ENCODE measurements around the gene FTO.

FTO gene

DNA sequence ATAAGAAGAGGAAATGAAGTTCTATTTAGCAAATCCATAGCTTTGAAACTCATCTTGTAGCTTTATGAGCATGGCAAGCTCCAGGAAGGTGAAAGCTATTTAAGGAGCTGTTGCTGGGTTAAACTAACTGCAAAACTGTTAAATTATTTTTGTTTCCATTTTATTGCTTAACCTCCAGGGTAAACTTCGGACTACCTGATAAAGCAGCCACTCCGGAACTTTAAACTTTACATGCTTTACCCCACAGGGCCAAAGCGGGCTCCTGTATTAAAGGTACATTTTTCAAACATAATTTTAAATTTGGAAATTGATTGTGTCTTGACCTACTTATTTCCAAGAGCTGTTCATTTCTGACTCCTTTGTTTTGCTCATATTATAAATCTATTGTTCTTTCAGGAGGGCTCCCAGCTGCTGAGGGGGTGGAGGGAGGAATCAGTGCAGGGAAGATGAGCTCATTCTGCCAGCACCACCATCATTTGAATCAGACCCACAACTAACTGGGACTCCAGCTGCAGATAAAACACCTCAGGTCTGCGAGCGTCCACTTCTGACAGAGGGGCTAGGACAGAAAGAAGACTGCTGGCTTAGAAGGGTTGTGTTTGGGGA is 424.8 kb downstream of the FTO start:
- TF ChIP-seq, protein P1, sequence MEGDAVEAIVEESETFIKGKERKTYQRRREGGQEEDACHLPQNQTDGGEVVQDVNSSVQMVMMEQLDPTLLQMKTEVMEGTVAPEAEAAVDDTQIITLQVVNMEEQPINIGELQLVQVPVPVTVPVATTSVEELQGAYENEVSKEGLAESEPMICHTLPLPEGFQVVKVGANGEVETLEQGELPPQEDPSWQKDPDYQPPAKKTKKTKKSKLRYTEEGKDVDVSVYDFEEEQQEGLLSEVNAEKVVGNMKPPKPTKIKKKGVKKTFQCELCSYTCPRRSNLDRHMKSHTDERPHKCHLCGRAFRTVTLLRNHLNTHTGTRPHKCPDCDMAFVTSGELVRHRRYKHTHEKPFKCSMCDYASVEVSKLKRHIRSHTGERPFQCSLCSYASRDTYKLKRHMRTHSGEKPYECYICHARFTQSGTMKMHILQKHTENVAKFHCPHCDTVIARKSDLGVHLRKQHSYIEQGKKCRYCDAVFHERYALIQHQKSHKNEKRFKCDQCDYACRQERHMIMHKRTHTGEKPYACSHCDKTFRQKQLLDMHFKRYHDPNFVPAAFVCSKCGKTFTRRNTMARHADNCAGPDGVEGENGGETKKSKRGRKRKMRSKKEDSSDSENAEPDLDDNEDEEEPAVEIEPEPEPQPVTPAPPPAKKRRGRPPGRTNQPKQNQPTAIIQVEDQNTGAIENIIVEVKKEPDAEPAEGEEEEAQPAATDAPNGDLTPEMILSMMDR (IDR thresholded peaks at IDR 0.05; ENCODE audit: low read depth, low read length) = no peak
- peak in 1 of 2 donors; percentile 22 for DNase-seq (ENCODE audit: low read depth in 2 of 2)
- no peak overlapping the region for H3K4me3 ChIP-seq (replicated peaks in 1 of 2; ENCODE audit: low read depth in 2 of 2, low read length in 2 of 2)

DNA sequence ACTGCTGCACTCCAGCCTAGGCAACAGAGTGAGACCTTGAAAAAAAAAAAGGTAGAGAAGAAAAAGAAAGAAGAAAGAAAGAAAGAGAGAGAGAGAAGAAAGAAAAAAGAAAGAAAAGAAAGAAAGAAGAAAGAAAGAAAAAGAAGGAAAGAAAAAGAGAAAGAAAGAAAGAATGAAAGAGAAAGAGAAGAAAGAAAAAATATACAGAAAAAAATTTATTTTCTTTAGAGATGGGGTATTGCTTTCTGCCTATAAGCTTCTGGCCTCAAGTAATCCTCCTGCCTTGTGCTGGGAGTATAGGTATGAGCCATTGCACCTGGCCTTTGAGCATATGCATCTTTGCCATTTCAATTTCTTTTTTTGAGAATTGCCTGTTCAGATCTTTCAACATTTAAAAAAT is 425.9 kb downstream of the FTO start:
- no peak for DNase-seq (ENCODE audit: low read depth in 2 of 2)
- no peak overlapping the region for H3K4me3 ChIP-seq (replicated peaks in 1 of 2; ENCODE audit: low read depth in 2 of 2, low read length in 2 of 2)
- TF ChIP-seq, protein P1 (IDR thresholded peaks at IDR 0.05; ENCODE audit: low read depth, low read length) = no peak

DNA sequence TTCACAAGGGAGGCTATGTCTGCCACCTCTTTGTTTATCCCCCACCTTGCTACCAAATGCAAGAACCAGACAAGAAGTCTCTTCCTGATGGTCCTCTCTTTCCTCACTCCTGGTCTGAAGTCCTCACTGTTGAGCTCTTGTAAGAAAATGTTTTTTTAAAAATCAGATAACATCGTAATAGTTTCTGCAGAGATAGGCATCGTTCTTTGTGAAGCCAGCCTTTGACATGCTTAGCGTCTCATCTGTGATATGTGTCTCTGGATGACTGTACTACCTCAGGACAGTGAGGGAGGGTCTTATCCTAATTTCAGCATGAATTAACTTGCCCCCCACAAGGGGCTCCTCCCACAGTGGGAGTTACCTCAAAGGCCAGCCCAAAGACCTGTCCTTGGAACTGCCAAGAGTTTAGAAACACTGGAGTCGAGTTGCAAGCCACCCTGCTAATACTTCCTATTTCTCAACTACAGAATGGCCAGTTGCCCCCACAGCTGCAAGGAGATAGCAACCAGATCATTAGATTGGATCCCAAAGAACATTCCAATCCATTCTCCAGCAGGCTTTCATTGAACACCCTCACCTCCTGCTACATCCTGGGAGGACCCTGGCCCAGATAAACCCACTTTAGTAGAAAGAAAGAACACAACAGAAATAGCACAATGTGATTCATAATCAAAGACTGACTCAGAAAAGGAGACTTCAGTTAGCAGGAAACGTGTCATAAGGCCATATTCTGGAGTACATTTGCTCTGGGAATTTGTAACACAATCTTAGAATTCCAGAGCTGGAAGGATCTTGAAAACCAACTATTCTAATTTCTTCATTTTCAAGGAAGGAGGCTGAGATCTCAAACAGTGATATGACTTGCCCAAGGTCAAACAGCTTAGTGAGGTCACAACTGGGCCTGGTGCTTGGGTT is 431.7 kb downstream of the FTO start:
- H3K4me3 ChIP-seq (replicated peaks in 1 of 2; ENCODE audit: low read depth in 2 of 2, low read length in 2 of 2) = no peak overlapping the region
- TF ChIP-seq, protein P1 (IDR thresholded peaks at IDR 0.05; ENCODE audit: low read depth, low read length) = no peak
- DNase-seq (ENCODE audit: low read depth in 2 of 2) = peak; percentile 66 to 81

DNA sequence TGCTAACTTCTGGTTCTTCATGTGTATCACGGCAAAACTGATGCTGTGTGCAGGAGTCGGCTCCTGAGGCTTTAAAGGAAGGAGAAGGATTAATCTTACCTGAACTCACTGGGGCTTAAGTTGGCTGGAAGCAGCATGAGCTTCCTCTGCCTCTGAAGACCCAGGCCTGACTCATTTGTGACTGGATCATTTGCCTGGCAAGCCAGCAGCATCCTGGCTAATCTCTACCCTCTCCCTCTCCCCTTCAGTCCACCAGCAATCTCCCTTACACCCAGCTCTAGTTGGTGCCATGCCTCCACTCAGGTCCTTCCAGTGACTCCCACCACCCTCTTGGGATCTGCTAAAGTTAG is 432.3 kb downstream of the FTO start:
- H3K4me3 ChIP-seq (replicated peaks in 1 of 2; ENCODE audit: low read depth in 2 of 2, low read length in 2 of 2) = no peak overlapping the region
- DNase-seq (ENCODE audit: low read depth in 2 of 2) = peak; percentile 38 to 70
- TF ChIP-seq, protein P1 (IDR thresholded peaks at IDR 0.05; ENCODE audit: low read depth, low read length) = no peak

DNA sequence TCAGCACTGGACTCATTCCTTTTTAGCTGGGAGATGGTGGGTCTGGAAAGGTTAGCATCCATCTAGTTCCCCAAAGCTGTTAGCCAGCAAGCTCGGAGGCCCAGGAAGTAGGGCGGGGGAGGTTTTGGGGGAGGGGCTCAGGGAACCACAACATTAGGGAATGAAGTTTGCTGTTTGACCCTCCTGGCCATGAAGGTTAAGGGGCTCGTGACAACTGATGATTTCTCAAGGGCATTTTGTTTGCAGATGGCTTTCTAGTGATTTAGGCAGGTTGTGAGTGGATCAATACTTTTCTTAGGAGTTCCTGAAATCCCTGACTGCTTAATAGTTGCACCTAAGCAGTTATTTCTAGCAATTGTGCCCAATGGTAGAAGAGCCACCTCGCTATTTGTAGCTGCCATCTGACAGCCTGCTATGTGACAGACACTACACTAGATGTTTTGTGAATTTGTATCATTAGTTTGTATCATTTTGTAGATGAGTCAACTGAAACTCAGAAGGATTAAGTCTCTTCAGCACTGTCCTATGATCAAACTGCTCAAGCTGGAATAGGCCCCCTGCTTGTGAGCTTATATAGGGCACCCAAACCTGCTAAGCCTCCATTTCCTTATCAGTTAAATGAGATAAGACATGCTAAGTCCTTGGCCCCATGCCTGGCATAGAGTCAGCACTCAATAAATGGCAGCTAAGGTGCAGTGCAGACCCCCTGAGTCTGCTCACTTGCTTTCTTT is 436.3 kb downstream of the FTO start:
- DNase-seq (ENCODE audit: low read depth in 2 of 2) = peak; percentile 10 to 15
- H3K4me3 ChIP-seq (replicated peaks in 1 of 2; ENCODE audit: low read depth in 2 of 2, low read length in 2 of 2) = no peak overlapping the region
- TF ChIP-seq, protein P1 (IDR thresholded peaks at IDR 0.05; ENCODE audit: low read depth, low read length) = peak; percentile 11

DNA sequence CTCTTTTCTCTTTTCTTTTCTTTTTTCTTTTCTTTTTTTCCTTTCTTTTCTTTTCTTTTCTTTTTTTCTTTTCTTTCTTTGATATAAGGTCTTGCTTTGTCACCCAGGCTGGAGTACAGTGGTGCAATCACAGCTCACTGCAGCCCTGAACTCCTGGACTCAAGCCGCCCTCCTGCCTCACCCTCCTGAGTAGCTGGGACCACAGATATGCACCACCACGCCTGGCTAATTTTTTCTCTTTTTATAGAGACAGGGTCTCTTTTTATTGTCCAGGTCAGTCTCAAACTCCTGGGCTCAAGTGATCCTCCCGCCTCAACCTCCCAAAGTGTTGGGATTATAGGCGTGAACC is 436.8 kb downstream of the FTO start:
- TF ChIP-seq, protein P1 (IDR thresholded peaks at IDR 0.05; ENCODE audit: low read depth, low read length) = no peak
- DNase-seq (ENCODE audit: low read depth in 2 of 2) = no peak
- H3K4me3 ChIP-seq (replicated peaks in 1 of 2; ENCODE audit: low read depth in 2 of 2, low read length in 2 of 2) = no peak overlapping the region
